Activated CD4-positive, alpha-beta T cell treated with anti-CD3 and anti-CD28 coated beads for 36 hours (primary cell): ENCODE measurements around the gene AQP12A. TPM values are rescaled to one million over a fixed set of nuclear protein-coding genes. Genes with fewer than 3 reads are reported as not detected.

Experiments used
- ATAC-seq: fragments of 200-7000 bp; cut with Tn5 transposase; one replicate; pipeline ENCODE4 v1.10.0; 2021; ENCODE audit warnings: mild to moderate bottlenecking, moderate library complexity
- CTCF ChIA-PET: fragments of 350-600 bp; sonication (Branson Sonifier 250); formaldehyde crosslinking; loops from one replicate; lab custom pipeline; 2021; ENCODE audit warnings: antibody characterized with exemption; lab: Charles Lee
- POLR2A ChIA-PET: fragments of 350-600 bp; sonication (Branson Sonifier 250); formaldehyde crosslinking; loops from one replicate; lab custom pipeline; 2021; ENCODE audit warnings: antibody characterized with exemption, inconsistent platforms; lab: Charles Lee
- DNase-seq: peaks from one replicate; pipeline ENCODE4 v3.0.0-alpha.2; 2020
- H3K27ac Mint-ChIP-seq: one replicate; pipeline ENCODE4 v1.8.0; 2021; ENCODE audit warnings: mixed read lengths
- H3K27me3 Mint-ChIP-seq: one replicate; pipeline ENCODE4 v1.8.0; 2021; ENCODE audit warnings: mixed read lengths
- H3K36me3 Mint-ChIP-seq: one replicate; pipeline ENCODE4 v1.8.0; 2021; ENCODE audit warnings: low read depth, mixed read lengths
- H3K4me1 Mint-ChIP-seq: one replicate; pipeline ENCODE4 v1.8.0; 2021; ENCODE audit warnings: mixed read lengths
- H3K4me3 Mint-ChIP-seq: one replicate; pipeline ENCODE4 v1.8.0; 2021; ENCODE audit warnings: mild to moderate bottlenecking, moderate library complexity, mixed read lengths
- H3K9me3 Mint-ChIP-seq: one replicate; pipeline ENCODE4 v1.8.0; 2021; ENCODE audit warnings: low read depth, mixed read lengths
- intact Hi-C, 2 experiments: fragments of 100-400 bp; cut with DNase I in 1 of 2; cut with micrococcal nuclease in 1 of 2; formaldehyde crosslinking; loops; one replicate each; pipeline versions ENCODE4 v1.14.2 to v1.15.1; 2022 to 2024; cut with DNase I, micrococcal nuclease
- total RNA-seq, 2 experiments: library from RNA; stranded (reverse); gene quantifications; one replicate each; pipeline ENCODE4 v1.2.3, GENCODE V29; 2021

AQP12A gene
- total RNA-seq, 2 experiments from 2014 or later, result not detected

DNA sequence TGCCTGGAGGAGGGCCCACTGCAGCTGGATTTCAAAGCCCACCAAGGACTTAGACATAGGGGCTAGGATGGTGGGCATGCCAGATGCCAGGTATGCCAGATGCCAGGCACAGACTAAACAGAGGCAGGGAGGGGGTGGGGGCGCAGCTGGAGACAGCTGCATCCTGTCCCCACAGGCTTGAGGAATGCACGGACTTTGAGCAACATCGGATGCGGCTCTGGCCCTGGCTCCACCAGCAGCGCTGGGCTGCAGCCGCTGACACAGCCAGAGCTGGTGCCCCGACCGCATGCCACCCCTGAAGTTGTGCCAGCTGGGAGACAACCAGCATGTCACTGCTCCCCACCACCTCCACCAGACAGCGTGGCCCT, 39.5 kb downstream of the AQP12A start:
- CTCF ChIA-PET, result interaction anchor here (0.9 kb wide), 1 partner anchor 9 kb away, joined by 5 read pairs; no protein-coding TSS in a partner anchor
- ATAC-seq (no peak), DNase-seq (no peak)
- Mint-ChIP-seq H3K27ac (no peak overlapping the region), H3K36me3 (no peaks in the 10 kb centered on the region), H3K9me3 (no peaks in the 10 kb centered on the region), H3K4me1 (no peaks in the 10 kb centered on the region), H3K4me3 (no peak overlapping the region), H3K27me3 (no peaks in the 10 kb centered on the region)
- POLR2A ChIA-PET, result no interaction called here
- intact Hi-C loops, result no loop called here

DNA sequence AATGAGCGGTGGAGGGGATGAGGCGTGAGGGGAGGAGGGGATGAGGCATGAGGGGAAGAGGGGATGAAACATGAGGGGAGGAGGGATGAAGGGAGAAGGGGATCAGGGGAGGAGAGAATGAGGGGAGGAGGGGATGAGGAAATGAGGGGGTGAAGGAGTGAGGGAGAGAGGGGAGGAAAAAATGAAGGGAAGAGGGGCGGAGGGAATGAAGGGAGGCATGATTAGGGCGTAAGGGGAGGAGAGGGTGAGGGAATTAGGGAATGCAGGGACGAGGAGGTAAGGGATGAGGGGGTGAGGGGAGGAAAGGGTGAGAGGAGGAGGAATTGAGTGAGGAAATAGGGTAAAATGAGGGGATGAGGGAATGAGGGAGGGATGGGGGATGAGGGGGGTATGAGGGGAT, 40.5 kb downstream of the AQP12A start:
- no peak overlapping the region for H3K27ac Mint-ChIP-seq
- DNase-seq, result no peak
- H3K27me3 Mint-ChIP-seq, result no peaks in the 10 kb centered on the region
- ATAC-seq, result no peak
- intact Hi-C loops, result no loop called here
- H3K4me1 Mint-ChIP-seq, result no peaks in the 10 kb centered on the region
- CTCF ChIA-PET, result no interaction called here
- H3K4me3 Mint-ChIP-seq, result no peak overlapping the region
- H3K9me3 Mint-ChIP-seq, result no peaks in the 10 kb centered on the region
- POLR2A ChIA-PET, result no interaction called here
- H3K36me3 Mint-ChIP-seq, result no peaks in the 10 kb centered on the region

DNA sequence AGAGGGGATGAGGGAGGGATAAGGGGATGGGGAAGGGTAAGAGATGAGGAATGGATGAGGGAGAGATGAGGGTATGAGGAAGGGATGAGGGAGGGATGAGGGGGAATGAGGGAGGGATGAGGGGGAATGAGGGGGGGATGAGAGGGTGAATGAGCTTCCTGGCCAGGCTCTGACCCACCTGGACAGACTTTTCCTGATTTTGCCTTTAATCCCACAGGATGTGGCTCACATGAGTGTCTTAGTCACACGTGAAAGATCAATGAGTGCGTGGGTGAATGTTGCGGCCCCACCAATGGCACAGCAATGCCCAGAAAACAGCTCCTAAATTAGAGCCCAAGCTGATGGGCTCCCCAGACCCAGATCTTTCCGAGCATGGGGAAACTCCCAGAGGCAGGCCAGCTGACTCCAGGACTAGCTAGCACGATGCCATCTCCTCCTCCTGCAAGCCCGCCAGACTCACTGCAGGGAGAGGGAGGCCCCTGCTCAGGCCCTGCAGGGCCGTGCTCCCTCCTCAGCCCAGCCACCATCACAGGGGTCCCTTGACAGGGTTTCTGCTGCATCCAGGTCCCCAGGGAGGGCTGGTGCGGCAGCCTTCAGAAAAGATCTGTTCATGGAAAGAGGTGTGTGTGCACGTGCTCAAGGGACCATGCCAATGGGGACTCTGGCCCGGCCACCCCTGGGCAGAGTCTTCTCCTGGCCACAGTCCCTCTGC, 41.4 kb downstream of the AQP12A start:
- DNase-seq, result no peak

DNA sequence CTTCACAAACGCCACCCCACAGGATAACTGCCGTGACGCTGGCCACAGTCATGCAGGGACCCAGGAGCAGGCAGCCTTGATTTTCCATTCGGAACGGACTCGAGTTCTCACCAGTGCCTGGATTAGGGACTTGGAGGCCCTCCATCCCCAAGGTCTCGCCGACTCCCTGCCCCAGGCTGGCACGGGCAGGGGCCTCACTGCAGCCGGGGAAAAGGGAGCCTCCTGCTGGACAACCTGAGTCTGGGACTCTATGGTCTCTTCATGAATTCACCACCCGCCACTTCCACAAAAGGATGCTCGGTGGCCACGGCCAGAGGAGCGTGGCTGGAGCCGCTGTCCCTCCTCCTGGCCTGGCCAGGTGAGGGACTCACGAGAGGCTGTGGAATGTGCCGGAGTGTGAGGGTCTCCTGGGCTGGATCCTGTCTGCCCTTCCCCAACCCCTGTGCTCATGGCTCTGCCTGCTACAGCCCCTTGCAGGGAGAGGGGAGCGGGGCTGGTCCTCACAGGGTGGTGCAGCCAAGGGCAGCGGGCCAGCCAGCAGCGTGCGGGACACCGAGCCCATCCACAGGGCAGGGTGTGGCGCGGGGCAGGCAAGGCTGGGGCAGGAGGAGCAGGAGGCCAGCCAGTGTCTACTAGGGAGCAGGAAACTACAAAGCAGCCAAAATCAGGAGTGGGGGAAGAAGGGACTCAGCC, 42.3 kb downstream of the AQP12A start:
- intact Hi-C loops, result no loop called here
- POLR2A ChIA-PET, result no interaction called here

More for the DNA sequence above, 41.4 kb downstream of the AQP12A start:
- peak; percentile 38 for ATAC-seq
- intact Hi-C loops, result no loop called here
- ChIA-PET POLR2A (no interaction called here), CTCF (interaction anchor here (0.7 kb wide), 2 partner anchors 219 to 288 kb away, joined by 3 read pairs; no protein-coding TSS in a partner anchor)
- Mint-ChIP-seq H3K9me3 (no peaks in the 10 kb centered on the region), H3K4me1 (no peaks in the 10 kb centered on the region), H3K27ac (no peak overlapping the region), H3K27me3 (no peaks in the 10 kb centered on the region), H3K4me3 (no peak overlapping the region), H3K36me3 (no peaks in the 10 kb centered on the region)

DNA sequence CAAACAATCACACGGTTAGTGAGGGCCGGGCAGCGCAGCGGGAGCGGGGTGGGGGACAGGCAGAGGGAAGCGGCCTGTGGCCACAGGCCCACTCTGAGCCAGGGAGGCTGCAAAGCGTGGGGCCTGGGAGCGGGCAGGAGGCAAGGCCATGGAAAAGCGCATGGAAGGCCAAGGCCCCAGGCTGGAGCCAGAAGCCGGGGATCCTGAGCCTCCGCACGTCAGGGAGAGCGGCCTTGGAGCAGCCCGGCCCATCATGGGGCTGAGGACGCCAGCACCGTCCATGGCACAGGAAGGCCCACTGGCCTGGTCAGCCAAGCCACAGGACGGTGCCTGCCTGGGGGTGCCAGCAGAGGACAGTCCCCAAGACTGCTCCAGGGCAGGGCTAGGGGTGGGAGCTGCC, 43.1 kb downstream of the AQP12A start:
- no peaks in the 10 kb centered on the region for H3K27me3 Mint-ChIP-seq
- ChIA-PET POLR2A (no interaction called here), CTCF (no interaction called here)
- no peaks in the 10 kb centered on the region for H3K9me3 Mint-ChIP-seq
- peaks cover 8% of the 10 kb centered on the region for H3K4me1 Mint-ChIP-seq
- intact Hi-C loops, result no loop called here
- DNase-seq, result no peak
- H3K36me3 Mint-ChIP-seq, result no peaks in the 10 kb centered on the region
- H3K27ac Mint-ChIP-seq, result no peak overlapping the region
- ATAC-seq, result no peak
- H3K4me3 Mint-ChIP-seq, result no peak overlapping the region

More for the DNA sequence above, 42.3 kb downstream of the AQP12A start:
- H3K9me3 Mint-ChIP-seq, result no peaks in the 10 kb centered on the region
- H3K27me3 Mint-ChIP-seq, result no peaks in the 10 kb centered on the region
- no peak overlapping the region for H3K27ac Mint-ChIP-seq
- CTCF ChIA-PET, result no interaction called here
- H3K36me3 Mint-ChIP-seq, result no peaks in the 10 kb centered on the region
- H3K4me3 Mint-ChIP-seq, result no peak overlapping the region
- H3K4me1 Mint-ChIP-seq, result peaks cover under 1% of the 10 kb centered on the region
- ATAC-seq (peak; percentile 34), DNase-seq (peak; percentile 32)

DNA sequence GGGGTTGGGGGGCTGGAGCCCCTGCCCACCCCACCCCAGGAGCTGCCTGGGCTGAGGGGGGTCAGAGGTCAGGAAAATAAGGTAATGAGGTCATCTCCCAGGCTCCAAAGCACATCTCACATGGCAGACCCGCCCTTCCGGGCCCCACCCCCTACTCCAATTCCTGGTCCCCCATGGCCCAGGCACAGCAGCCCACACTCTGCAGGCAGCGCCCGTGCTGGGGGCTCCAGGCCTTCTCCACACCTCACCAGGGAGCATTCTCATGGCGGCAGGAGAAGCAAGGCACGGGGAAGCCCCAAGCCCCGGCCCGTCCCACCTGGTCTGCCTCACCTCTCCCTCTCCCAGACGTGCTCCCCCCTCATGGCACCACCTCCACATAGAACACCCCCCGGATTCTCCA, 43.8 kb downstream of the AQP12A start:
- no peak for ATAC-seq

DNA sequence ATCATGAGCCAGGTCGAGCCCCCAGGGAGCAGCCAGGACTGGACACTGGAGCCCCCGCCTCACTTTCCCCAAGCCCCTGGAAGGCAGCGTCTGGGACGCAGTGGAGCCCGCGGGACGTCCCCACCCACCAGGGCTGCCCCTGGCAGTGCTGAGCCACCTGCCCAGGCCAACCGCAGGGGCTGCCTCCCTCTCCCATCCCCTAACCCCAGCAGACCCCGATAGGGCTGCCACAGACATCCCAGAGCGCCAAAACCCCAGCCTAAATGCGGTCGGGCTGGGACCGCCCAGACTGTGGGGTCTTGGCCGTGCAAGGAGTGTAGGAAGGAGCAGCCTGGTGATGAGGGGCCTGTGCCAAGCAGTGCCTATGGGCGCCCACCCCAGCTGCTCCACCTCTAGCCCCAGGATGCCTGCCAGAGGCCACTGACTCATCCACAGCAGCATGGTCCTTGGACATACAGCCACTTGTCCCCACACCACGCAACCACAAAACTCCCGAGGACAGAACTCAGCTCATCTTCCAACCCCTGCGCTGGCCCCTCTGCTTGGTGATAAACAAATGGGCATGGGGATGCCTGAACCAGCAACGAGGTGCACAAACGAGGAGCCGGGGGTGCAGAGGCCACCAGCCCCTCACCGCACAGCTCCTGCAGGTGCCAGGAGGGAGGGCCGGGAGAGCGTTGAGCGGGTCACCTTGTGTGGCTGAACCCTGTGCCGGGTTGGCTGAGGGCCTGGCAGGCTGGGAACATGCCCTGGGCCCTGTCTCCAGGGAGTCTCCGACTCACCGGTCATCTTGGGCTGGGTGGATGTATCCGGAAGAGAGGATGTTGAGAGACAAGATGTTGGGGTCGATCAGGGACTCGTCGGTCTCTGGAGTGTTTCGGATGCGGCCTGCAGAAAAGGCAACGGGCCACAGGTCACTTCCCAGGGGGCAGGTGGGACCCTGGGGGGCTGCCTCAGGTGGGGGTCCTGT, 44.9 kb downstream of the AQP12A start:
- peaks cover 10% of the 10 kb centered on the region for H3K4me1 Mint-ChIP-seq
- ATAC-seq (no peak), DNase-seq (no peak)
- H3K27ac Mint-ChIP-seq, result no peak overlapping the region
- H3K9me3 Mint-ChIP-seq, result no peaks in the 10 kb centered on the region
- H3K27me3 Mint-ChIP-seq, result no peaks in the 10 kb centered on the region
- ChIA-PET CTCF (no interaction called here), POLR2A (no interaction called here)
- no peaks in the 10 kb centered on the region for H3K36me3 Mint-ChIP-seq
- intact Hi-C loops, result no loop called here
- no peak overlapping the region for H3K4me3 Mint-ChIP-seq

More for the DNA sequence above, 43.8 kb downstream of the AQP12A start:
- CTCF ChIA-PET, result no interaction called here
- DNase-seq, result no peak
- Mint-ChIP-seq H3K4me1 (peaks cover 10% of the 10 kb centered on the region), H3K27me3 (no peaks in the 10 kb centered on the region), H3K36me3 (no peaks in the 10 kb centered on the region), H3K27ac (no peak overlapping the region), H3K4me3 (no peak overlapping the region), H3K9me3 (no peaks in the 10 kb centered on the region)
- POLR2A ChIA-PET, result no interaction called here
- intact Hi-C loops, result no loop called here

DNA sequence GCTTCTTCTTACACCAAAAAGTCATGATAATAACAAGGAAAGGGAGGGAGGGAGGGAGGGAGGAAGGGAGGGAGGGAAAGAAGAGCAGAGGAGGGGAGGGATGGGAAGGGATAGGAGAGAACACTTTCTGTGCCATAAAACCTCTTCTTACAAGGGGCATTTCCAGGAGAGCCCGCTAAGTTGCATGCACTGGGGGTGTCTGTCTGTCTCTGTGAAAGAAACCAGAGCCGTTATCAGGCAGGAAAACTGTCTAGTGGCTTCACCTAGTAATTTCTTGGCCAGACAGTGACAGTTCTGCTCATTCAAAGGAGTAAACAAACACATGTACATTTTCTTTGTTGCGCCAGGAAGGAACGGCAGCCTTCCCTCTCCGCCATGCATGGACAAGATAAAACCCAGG, 45.8 kb downstream of the AQP12A start:
- DNase-seq, result no peak
- Mint-ChIP-seq H3K27ac (no peak overlapping the region), H3K4me3 (no peak overlapping the region), H3K27me3 (no peaks in the 10 kb centered on the region), H3K9me3 (no peaks in the 10 kb centered on the region), H3K36me3 (no peaks in the 10 kb centered on the region), H3K4me1 (peaks cover 10% of the 10 kb centered on the region)
- ATAC-seq, result no peak
- intact Hi-C loops, result no loop called here
- ChIA-PET CTCF (no interaction called here), POLR2A (no interaction called here)

DNA sequence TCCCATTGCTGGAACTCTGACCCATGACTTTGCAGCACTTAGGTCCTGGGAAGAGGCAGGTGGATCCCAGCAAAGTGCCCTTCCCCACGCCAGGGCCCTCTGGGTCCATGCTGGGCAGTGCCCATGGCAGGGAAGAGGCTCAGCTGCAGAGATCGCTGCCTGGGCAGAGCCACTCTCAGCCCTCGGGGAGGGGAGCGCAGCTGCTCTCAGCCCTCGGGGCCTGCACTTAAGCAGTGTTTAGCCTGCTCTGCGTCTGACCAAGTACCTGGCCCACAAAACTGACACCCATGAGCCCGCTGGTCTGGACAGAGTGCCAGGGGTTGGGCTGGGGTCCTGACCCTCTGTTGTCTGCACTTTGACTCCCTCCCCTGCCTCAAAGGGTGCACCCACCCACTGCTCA, 46.3 kb downstream of the AQP12A start:
- ATAC-seq (no peak), DNase-seq (no peak)
- no peaks in the 10 kb centered on the region for H3K27me3 Mint-ChIP-seq
- peaks cover 10% of the 10 kb centered on the region for H3K4me1 Mint-ChIP-seq
- ChIA-PET CTCF (interaction anchor here (0.7 kb wide), 1 partner anchor 171 kb away, joined by 3 read pairs; no protein-coding TSS in a partner anchor), POLR2A (no interaction called here)
- no peaks in the 10 kb centered on the region for H3K9me3 Mint-ChIP-seq
- no peak overlapping the region for H3K27ac Mint-ChIP-seq
- no peak overlapping the region for H3K4me3 Mint-ChIP-seq
- intact Hi-C loops, result no loop called here
- H3K36me3 Mint-ChIP-seq, result no peaks in the 10 kb centered on the region

DNA sequence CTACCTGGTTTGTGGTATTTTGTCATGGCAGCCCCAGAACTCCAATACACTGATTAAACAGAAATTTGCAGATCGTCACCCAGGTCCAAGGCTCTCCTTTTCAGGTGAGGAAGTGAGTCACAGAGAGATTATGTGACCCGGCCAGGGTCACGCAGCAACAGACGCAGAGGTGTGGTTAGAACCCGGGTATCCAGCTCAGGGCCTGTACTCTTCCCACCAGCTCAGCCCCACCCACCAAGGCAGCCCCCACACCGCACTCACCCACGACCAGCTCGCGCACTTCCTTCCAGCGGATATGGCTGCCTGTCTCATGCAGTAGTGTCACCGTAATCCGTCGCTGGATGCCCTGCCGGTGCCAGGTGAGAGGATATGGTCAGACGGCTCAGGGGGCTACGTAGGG, 48.1 kb downstream of the AQP12A start:
- H3K27me3 Mint-ChIP-seq, result no peaks in the 10 kb centered on the region
- intact Hi-C loops, result no loop called here
- POLR2A ChIA-PET, result no interaction called here
- H3K4me1 Mint-ChIP-seq, result peaks cover 10% of the 10 kb centered on the region
- H3K9me3 Mint-ChIP-seq, result no peaks in the 10 kb centered on the region
- peak; percentile 60 for ATAC-seq
- peak; percentile 44 for DNase-seq
- no peak overlapping the region for H3K27ac Mint-ChIP-seq
- peak overlapping the region; percentile 8 for H3K4me3 Mint-ChIP-seq
- CTCF ChIA-PET, result interaction anchor here (0.7 to 1.6 kb wide), 2 partner anchors 9 to 36 kb away, joined by 3 to 5 read pairs; no protein-coding TSS in a partner anchor
- no peaks in the 10 kb centered on the region for H3K36me3 Mint-ChIP-seq

DNA sequence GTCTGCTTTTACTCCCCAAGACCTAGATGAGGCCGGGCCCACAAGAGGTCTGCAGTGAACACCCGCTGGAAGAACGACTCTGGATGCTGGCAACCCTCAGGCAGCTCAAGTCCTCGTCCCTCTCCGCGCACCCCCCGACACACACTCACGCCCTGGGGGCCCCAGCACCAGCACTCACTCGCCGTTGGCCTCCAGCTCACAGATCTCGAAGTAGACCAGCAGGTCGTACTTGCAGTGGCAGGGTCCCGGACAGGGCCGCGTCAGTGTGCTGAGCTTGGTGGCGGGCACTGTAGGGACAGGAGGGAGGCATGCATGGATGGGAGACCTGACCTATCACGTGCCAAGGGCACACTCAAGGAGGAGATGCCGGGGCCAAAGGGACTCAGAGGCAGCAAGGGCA, 49.4 kb downstream of the AQP12A start:
- H3K9me3 Mint-ChIP-seq, result no peaks in the 10 kb centered on the region
- H3K4me1 Mint-ChIP-seq, result peaks cover 10% of the 10 kb centered on the region
- H3K27me3 Mint-ChIP-seq, result no peaks in the 10 kb centered on the region
- H3K36me3 Mint-ChIP-seq, result no peaks in the 10 kb centered on the region
- no peak overlapping the region for H3K27ac Mint-ChIP-seq
- no peak for ATAC-seq
- ChIA-PET CTCF (no interaction called here), POLR2A (no interaction called here)
- intact Hi-C loops, result no loop called here
- H3K4me3 Mint-ChIP-seq, result no peak overlapping the region
- DNase-seq, result no peak
